AG10803 (cell line): ENCODE data around the gene AQP6.

Experiments used
- DNase-seq: peaks from one replicate; pipeline ENCODE4 v3.0.0; 2010; ENCODE audit warnings: low read depth
- H3K4me3 ChIP-seq: 2 replicates; pipeline ENCODE4 v1.5.1; 2011; ENCODE audit warnings: mild to moderate bottlenecking, low read length, control low read depth
- TF ChIP-seq, protein P1 (sequence below): conservative IDR thresholded peaks from 2 replicates; pipeline ENCODE4 v1.5.1; 2011; ENCODE audit warnings: mild to moderate bottlenecking, low read length, control low read depth, inconsistent platforms

AQP6 gene

GRCh38 chr12:49963976-49964815, 8.6 kb upstream of the AQP6 start:
- H3K4me3 ChIP-seq, result no peak overlapping the region
- no peak for DNase-seq
- TF ChIP-seq, protein P1, sequence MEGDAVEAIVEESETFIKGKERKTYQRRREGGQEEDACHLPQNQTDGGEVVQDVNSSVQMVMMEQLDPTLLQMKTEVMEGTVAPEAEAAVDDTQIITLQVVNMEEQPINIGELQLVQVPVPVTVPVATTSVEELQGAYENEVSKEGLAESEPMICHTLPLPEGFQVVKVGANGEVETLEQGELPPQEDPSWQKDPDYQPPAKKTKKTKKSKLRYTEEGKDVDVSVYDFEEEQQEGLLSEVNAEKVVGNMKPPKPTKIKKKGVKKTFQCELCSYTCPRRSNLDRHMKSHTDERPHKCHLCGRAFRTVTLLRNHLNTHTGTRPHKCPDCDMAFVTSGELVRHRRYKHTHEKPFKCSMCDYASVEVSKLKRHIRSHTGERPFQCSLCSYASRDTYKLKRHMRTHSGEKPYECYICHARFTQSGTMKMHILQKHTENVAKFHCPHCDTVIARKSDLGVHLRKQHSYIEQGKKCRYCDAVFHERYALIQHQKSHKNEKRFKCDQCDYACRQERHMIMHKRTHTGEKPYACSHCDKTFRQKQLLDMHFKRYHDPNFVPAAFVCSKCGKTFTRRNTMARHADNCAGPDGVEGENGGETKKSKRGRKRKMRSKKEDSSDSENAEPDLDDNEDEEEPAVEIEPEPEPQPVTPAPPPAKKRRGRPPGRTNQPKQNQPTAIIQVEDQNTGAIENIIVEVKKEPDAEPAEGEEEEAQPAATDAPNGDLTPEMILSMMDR, result no peak

- H3K4me3 ChIP-seq, result no peak overlapping the region
- TF ChIP-seq, protein P1, result no peak
- DNase-seq, result no peak
Observed at GRCh38 chr12:49964849-49965624, 7.7 kb upstream of the AQP6 start.

DNA sequence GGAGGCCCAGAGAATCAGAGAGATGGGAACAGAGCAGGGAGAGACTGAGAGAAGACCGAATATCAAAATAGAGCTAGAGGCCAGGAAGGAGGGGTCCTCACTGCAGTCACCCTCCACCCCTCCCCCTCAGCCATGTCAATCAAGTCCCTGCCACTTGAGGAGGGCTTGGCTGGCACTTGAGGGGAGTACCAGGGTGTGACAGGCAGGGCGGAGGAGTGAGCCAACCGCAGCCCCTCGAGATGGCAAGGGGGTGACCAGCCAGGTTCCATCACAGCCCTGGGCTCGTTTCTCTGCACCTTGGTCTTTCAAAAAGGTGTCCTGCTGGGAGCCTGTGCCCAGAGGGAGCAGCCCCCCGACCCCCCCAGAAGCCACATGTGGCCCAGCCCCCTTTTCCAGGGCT, 6.9 kb upstream of the AQP6 start:
- H3K4me3 ChIP-seq, result no peak overlapping the region
- DNase-seq, result no peak
- TF ChIP-seq, protein P1, result no peak

GRCh38 chr12:49966511-49967041, 6.2 kb upstream of the AQP6 start:
- no peak overlapping the region for H3K4me3 ChIP-seq
- DNase-seq, result no peak
- TF ChIP-seq, protein P1, result no peak

- DNase-seq, result peak; percentile 74
- TF ChIP-seq, protein P1, result peak; percentile 82
- H3K4me3 ChIP-seq, result peak overlapping the region; percentile 56
Observed at GRCh38 chr12:49967042-49967776, 5.5 kb upstream of the AQP6 start.

DNA sequence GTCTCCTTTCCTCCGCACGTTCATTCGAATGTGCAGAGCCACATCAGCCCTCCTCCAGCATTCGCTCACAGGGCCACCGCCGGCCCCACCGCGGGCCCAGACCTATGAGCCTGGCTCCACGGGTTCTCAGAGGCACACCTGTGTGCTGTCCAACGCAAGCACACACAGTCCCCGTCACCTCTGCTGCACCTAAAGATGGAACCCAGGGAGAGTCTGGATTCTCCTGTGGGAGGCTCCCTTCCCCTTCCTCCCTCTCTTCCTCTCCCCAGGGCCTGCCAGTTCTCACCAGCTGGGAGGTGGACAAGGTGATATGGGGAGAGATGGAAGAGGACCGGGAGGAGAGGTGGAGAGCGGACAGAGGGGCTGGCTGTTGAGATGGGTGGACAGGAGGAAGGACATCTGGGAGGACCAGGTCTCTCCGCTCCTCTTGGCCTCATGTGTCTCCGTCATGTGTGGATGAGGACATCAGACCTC, 4.9 kb upstream of the AQP6 start:
- DNase-seq, result no peak
- peak overlapping the region; percentile 56 for H3K4me3 ChIP-seq
- TF ChIP-seq, protein P1, result no peak
